Activated CD8-positive, alpha-beta memory T cell treated with anti-CD3 and anti-CD28 coated beads, Interleukin-2, amount 10 ng/mL, durations not matched to agents 7 days and 5 days (primary cell): ENCODE measurements around the gene CFAP92. TPM values are rescaled to one million over a fixed set of nuclear protein-coding genes. Genes with fewer than 3 reads are reported as not detected.

ENCODE experiments used
- ATAC-seq: fragments of 150-1000 bp; cut with Tn5 transposase; one replicate; pipeline ENCODE4 v1.10.0; 2021; ENCODE audit warnings: moderate library complexity
- CTCF ChIA-PET: fragments of 350-600 bp; sonication (Branson Sonifier 250); formaldehyde crosslinking; loops from one replicate; lab custom pipeline; 2021; ENCODE audit warnings: antibody characterized with exemption; lab: Charles Lee
- DNase-seq: peaks from one replicate; pipeline ENCODE4 v3.0.0-alpha.2; 2020
- H3K27ac Mint-ChIP-seq: one replicate; pipeline ENCODE4 v1.8.0; 2021; ENCODE audit warnings: mild to moderate bottlenecking, mixed read lengths
- H3K27me3 Mint-ChIP-seq: one replicate; pipeline ENCODE4 v1.8.0; 2021; ENCODE audit warnings: mixed read lengths
- H3K36me3 Mint-ChIP-seq: one replicate; pipeline ENCODE4 v1.8.0; 2021; ENCODE audit warnings: mild to moderate bottlenecking, mixed read lengths
- H3K4me1 Mint-ChIP-seq: one replicate; pipeline ENCODE4 v1.8.0; 2021; ENCODE audit warnings: mixed read lengths
- H3K4me3 Mint-ChIP-seq: one replicate; pipeline ENCODE4 v1.8.0; 2021; ENCODE audit warnings: mild to moderate bottlenecking, moderate library complexity, mixed read lengths
- H3K9me3 Mint-ChIP-seq: one replicate; pipeline ENCODE4 v1.8.0; 2022; ENCODE audit warnings: low read depth, mixed read lengths
- total RNA-seq, 2 experiments: library from RNA; stranded (reverse); gene quantifications; one replicate each; pipeline ENCODE4 v1.2.3, GENCODE V29; 2021

The CFAP92 gene
- total RNA-seq, 2 experiments from 2014 or later, result 0.12 TPM; not detected in 1

DNA sequence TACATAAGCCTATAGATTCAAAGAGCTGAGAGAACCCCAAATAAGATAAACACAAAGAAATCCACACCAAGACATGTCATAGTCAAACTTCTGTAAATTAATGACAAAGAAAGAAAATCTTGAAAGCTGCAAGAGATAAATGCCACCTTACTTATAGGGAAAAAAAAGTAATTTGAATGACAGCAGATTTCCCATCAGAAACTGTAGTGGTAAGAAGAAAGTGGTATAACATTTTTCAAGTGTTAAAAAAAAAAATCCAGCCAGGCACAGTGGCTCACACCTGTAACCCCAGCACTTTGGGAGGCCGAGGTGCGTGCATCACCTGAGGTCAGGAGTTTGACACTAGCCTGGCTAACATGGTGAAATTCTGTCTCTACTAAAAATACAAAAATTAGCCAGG is 37.4 kb downstream of the CFAP92 start:
- Mint-ChIP-seq H3K27ac (no peak overlapping the region), H3K36me3 (no peaks in the 10 kb centered on the region), H3K9me3 (peaks cover 2% of the 10 kb centered on the region), H3K4me3 (no peak overlapping the region), H3K4me1 (no peaks in the 10 kb centered on the region), H3K27me3 (peaks cover 18% of the 10 kb centered on the region)
- CTCF ChIA-PET, result no interaction called here
- DNase-seq, result no peak
- ATAC-seq, result no peak

DNA sequence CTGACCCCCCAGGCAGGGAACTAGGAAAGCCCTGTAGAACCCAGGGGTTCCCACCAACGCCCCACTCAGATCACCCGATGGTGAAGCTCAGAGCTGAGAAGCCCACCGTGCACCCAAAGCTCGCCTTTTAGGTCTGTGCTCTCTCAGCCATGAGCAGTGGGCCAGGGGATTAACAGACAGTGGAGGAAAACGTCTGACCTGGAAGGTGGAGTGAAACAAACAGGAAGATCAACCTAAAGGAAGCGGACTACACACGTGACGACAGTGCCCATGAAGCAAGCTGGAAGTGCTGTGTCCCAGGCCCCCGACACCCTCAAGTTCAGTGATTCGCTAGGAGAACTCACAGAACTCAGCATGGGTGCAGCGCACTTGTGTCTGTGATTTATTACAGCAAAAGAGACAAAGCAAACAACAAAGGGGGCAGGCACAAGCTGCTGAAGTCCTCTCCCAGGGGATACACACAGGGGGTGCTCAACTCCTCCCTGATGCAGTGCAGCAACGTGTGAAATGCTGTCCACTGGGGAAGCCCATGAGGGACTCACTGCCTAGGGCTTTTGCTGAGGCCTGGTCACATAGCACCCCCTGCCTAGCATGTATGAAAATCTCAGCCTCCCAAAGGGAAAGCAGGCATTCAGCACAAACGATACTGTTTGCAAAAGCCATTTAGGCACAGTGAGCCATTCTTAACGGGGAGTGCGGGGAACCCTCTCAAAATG is 43.5 kb downstream of the CFAP92 start:
- no peak overlapping the region for H3K4me3 Mint-ChIP-seq
- no peaks in the 10 kb centered on the region for H3K36me3 Mint-ChIP-seq
- peak; percentile 14 for DNase-seq
- peaks cover 16% of the 10 kb centered on the region for H3K27me3 Mint-ChIP-seq
- H3K4me1 Mint-ChIP-seq, result no peaks in the 10 kb centered on the region
- CTCF ChIA-PET, result interaction anchor here (2.5 kb wide), 1 partner anchor 20 kb away, joined by 8 read pairs; no protein-coding TSS in a partner anchor
- no peak overlapping the region for H3K27ac Mint-ChIP-seq
- peak; percentile 33 for ATAC-seq
- no peaks in the 10 kb centered on the region for H3K9me3 Mint-ChIP-seq

DNA sequence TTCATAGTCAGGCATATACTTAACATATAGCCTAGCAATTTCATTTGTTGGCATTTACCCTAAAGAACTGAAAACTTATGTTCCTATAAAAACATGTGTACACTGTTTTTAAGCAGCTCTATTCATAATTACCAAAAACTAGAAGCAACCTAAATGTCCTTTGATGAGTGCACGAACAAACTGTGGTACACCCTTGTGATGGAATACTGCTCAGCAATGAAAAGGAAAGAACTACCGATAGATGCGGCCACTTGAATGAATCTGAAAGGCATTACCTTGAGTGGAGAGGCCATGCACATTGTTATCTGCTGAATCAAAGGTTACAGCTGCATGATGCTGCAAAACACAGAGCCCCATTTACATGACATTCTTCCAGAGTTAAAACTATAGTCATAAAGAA is 44.7 kb downstream of the CFAP92 start:
- H3K36me3 Mint-ChIP-seq, result no peaks in the 10 kb centered on the region
- H3K27me3 Mint-ChIP-seq, result peaks cover 16% of the 10 kb centered on the region
- ATAC-seq (no peak), DNase-seq (peak; percentile 15)
- H3K27ac Mint-ChIP-seq, result no peak overlapping the region
- no peaks in the 10 kb centered on the region for H3K9me3 Mint-ChIP-seq
- no peaks in the 10 kb centered on the region for H3K4me1 Mint-ChIP-seq
- CTCF ChIA-PET, result interaction anchor here (2.5 kb wide), 1 partner anchor 21 kb away, joined by 8 read pairs; no protein-coding TSS in a partner anchor
- no peak overlapping the region for H3K4me3 Mint-ChIP-seq

DNA sequence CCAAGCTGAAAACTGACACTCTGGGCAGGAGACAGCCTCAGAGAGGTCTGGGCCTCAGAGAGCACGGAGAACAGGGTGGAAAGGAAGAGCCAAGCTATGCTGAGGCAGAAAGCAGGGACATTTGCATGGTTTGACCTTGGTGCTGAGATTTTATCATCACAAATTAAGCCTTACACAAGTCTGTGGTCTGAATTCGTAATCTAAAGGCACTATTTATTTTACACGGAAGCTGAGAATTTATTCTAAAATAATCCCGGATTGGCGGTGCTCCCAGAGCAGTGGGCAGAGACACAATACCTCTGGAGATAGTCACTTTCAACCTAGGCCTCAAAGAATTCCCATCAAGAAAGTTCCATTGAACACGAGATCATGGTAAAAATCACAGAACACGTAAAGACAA is 47.5 kb downstream of the CFAP92 start:
- CTCF ChIA-PET, result no interaction called here

DNA sequence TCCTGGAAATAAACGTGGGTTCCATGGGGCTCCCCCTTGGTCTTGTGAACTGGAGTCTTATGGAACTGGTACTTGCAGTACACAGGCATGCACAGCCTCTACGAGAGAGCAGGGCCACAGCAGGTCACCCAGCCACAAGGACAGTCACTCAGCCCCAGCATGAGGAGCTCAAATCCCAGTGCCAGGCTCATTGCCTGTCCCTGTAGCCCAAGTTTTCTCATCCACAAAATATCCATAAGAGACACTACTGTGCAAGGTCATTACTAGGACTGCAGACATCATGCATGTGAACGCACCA is 48.0 kb downstream of the CFAP92 start:
- H3K9me3 Mint-ChIP-seq, result no peaks in the 10 kb centered on the region
- peak; percentile 1 for DNase-seq
- no peaks in the 10 kb centered on the region for H3K36me3 Mint-ChIP-seq
- ATAC-seq, result no peak
- CTCF ChIA-PET, result no interaction called here
- no peak overlapping the region for H3K4me3 Mint-ChIP-seq
- peaks cover 15% of the 10 kb centered on the region for H3K27me3 Mint-ChIP-seq
- no peaks in the 10 kb centered on the region for H3K4me1 Mint-ChIP-seq
- no peak overlapping the region for H3K27ac Mint-ChIP-seq

More for the DNA sequence above, 47.5 kb downstream of the CFAP92 start:
- ATAC-seq, result no peak
- H3K4me3 Mint-ChIP-seq, result no peak overlapping the region
- H3K27me3 Mint-ChIP-seq, result peaks cover 17% of the 10 kb centered on the region
- H3K4me1 Mint-ChIP-seq, result no peaks in the 10 kb centered on the region
- H3K9me3 Mint-ChIP-seq, result no peaks in the 10 kb centered on the region
- H3K27ac Mint-ChIP-seq, result no peak overlapping the region
- DNase-seq, result no peak
- H3K36me3 Mint-ChIP-seq, result no peaks in the 10 kb centered on the region

DNA sequence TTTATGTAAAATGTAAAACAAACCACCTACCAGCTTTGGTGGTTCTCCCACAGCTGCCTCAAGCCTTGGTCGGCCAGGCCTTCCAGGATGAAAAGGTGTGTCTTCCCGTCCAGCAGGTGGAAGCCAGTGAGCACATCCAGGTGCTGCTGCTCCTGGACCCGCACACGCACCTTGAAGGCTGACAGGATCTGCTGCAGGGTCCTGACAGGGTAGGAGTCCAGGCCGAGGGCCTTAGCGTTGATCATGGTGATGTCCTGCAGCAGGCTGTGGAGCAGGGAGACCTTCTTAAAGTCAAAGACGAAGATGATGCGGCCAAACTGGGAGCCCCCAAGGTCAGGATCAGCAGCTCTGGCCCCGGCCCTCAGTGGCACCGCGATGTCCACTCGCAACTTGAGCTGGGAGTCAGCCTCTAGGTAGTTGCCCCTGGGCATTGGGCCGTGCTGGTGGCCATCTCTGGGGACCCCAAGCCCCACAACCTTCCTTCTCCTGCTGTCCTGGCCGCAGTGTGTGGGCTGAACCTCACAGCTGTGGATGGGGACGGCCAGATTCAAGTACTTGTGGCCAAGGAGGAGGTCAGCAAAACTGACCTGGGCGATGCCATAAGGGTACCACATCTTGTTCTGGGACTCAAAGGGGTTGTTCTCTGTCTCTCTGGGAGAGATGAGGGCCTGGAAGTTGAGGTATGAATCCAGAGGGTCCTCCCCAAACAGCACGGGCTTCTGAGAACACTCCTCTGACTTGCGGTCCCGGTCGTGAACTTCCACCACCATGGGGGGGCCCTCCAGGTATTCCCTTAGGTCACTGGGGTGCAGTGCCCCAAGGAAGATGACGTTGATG is 48.6 kb downstream of the CFAP92 start:
- Mint-ChIP-seq H3K9me3 (no peaks in the 10 kb centered on the region), H3K27me3 (peaks cover 18% of the 10 kb centered on the region), H3K4me1 (no peaks in the 10 kb centered on the region), H3K4me3 (no peak overlapping the region), H3K27ac (no peak overlapping the region), H3K36me3 (no peaks in the 10 kb centered on the region)
- DNase-seq (peak; percentile 37), ATAC-seq (no peak)
- CTCF ChIA-PET, result no interaction called here

DNA sequence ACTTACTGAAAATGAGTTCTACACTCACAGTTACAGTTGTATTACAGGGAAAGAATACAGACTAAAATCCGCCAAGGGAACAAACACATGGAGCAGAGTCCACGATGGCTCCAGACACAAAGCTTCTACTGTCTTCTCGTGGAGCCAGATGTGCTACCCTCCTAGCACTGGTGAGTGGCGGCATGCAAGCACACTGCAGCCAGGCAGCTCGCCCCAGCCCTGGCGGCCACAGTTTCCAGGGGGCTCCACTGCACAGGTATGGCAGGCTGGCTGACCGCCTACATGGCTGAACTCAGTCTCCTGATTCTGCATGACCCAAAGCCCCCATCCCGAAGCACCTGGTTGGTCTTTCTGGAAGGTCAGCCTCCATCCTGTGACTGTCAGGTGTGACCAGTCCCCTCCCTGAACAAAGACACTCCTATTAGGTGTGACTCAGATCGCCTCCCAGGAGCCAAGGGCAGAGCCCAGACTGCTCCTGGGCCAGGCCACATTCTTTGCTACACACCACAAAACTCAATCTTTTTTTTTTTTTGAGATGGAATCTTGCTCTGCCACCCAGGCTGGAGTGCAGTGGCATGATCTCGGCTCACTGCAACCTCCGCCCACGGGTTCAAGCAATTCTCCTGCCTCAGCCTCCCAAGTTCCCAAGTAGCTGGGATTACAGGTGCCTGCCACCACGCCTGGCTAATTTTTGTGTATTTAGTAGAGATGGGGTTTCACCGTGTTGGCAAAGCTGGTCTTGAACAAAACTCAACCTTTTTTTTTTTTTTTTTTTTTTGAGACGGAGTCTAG is 51.5 kb downstream of the CFAP92 start:
- Mint-ChIP-seq H3K9me3 (no peaks in the 10 kb centered on the region), H3K27ac (no peak overlapping the region), H3K36me3 (no peaks in the 10 kb centered on the region), H3K4me3 (no peak overlapping the region), H3K4me1 (no peaks in the 10 kb centered on the region), H3K27me3 (peaks cover 22% of the 10 kb centered on the region)
- CTCF ChIA-PET, result interaction anchor here (0.6 kb wide), 1 partner anchor 389 kb away, joined by 3 read pairs; no protein-coding TSS in a partner anchor
- DNase-seq, result peak; percentile 39
- ATAC-seq, result no peak

DNA sequence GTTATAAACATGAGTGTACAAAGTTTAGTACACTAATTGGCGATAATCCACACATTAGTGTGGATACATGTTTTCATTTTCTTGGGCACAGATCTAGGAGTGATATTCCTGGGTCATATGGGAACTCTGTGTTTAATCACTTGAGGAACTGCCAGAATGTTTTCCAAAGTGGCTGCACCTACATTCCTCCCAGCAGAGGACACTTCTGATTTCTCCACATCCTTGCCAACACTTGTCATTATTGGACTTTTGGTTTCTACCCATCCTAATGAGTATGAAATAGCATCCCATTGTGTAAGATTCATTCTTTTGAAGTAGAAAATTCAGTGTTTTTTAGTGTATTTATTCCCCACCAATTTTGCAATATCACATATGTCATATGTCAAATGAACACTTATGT is 53.6 kb downstream of the CFAP92 start:
- DNase-seq (no peak), ATAC-seq (no peak)
- Mint-ChIP-seq H3K4me3 (no peak overlapping the region), H3K4me1 (no peaks in the 10 kb centered on the region), H3K36me3 (no peaks in the 10 kb centered on the region), H3K27me3 (peaks cover 23% of the 10 kb centered on the region), H3K9me3 (no peaks in the 10 kb centered on the region), H3K27ac (no peak overlapping the region)
- CTCF ChIA-PET, result no interaction called here

DNA sequence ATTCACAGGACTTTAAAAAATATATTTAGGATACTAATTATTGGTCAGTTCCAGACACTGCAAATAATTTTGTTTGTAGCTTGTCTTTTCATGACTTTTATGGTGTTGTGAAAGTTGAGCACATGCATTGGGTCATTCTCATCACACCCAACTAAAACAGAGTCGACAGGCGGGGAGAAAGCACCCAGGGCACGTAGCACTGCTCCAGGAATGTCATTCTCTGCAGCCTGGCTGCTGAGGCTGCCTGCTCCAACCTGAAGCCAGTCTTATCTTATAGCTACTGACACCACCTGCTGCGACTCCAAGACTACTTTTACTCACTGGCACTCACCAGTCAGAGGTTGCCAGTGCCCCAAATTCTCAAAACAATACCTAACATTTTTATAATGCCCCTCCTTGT is 57.5 kb downstream of the CFAP92 start:
- H3K27me3 Mint-ChIP-seq, result peaks cover 26% of the 10 kb centered on the region
- H3K27ac Mint-ChIP-seq, result no peak overlapping the region
- H3K36me3 Mint-ChIP-seq, result no peaks in the 10 kb centered on the region
- DNase-seq (no peak), ATAC-seq (no peak)
- H3K9me3 Mint-ChIP-seq, result no peaks in the 10 kb centered on the region
- CTCF ChIA-PET, result interaction anchor here (0.8 to 1.6 kb wide), 2 partner anchors 13 to 90 kb away, joined by 3 read pairs; no protein-coding TSS in a partner anchor
- H3K4me3 Mint-ChIP-seq, result no peak overlapping the region
- H3K4me1 Mint-ChIP-seq, result no peaks in the 10 kb centered on the region

DNA sequence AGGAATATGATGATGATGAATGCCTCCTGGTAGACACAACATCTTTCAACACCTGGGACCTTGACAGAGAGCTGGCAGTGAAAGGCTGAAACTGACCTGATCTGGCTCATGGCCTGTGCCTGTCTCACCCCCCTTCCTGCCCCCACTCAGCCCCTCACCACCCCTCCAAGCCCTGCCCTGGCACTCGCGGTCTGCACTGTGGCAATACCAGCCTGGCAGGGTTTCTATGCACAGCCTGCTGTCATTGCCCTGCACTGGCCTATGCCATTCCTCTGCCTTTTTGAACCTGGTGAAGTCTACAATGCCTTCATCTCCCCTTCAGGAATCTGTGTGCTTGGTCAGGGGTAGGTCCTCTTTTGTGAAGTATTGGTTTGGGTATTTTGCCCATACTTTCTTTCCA is 58.0 kb downstream of the CFAP92 start:
- H3K27me3 Mint-ChIP-seq, result peaks cover 27% of the 10 kb centered on the region
- no peak for ATAC-seq
- peak; percentile 36 for DNase-seq
- H3K36me3 Mint-ChIP-seq, result no peaks in the 10 kb centered on the region
- CTCF ChIA-PET, result interaction anchor here (0.8 kb wide), 1 partner anchor 13 kb away, joined by 3 read pairs; no protein-coding TSS in a partner anchor
- no peak overlapping the region for H3K27ac Mint-ChIP-seq
- H3K4me3 Mint-ChIP-seq, result no peak overlapping the region
- no peaks in the 10 kb centered on the region for H3K9me3 Mint-ChIP-seq
- no peaks in the 10 kb centered on the region for H3K4me1 Mint-ChIP-seq

DNA sequence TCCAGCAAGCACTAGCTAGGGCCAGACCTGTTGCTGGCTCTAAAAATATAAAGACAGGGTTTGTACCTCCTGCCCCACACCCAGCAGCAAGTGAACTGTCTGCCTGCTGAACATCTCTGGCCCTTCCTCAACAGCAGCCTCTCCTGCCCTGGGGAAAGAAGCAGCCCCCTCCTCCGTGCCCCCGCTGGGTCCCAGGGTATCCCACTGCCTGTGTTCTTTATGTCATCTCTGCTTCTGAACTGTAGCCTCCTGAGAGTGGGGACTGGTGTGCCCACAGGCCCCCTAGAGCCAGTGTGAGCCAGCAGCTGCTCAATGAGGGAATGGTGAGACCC is 60.0 kb downstream of the CFAP92 start:
- ATAC-seq, result no peak
- no peak overlapping the region for H3K4me3 Mint-ChIP-seq

DNA sequence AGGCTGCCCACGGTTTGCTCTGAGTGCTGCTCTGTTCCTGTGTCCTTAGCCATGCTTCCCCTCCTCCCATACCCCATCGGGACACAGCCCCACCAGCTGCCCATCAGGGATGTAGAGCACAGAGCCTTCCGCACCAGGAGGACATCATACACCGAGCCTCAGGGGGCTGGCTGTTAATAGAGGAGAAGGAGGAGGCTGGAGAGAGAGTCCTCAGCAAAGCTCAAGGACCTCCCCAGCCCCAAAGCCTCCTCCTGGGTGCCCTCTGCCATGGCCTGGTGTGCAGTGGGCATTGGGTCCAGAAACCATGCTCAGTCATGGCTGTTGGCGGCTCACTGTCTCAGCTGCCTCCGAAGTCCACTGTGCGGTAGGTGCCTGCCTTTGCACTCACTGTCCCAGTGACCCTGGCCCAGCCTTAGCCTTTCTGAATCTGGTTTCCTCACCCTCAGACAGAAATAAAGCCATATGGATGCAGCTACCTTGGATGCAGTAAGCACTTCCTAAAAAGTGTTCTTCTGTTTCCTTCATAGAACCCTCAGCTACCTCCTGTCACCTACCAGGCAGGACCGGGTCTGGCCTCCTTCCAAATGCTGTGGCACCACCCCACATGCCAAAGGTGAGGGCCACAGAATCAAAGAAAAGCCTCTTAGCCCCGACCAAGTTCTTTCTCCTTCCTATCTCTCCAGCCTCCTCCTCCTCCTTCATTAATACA is 60.5 kb downstream of the CFAP92 start:
- DNase-seq (peak; percentile 22), ATAC-seq (no peak)
- no peaks in the 10 kb centered on the region for H3K36me3 Mint-ChIP-seq
- CTCF ChIA-PET, result interaction anchor here (0.7 kb wide), 2 partner anchors 11 to 37 kb away, joined by 3 read pairs; no protein-coding TSS in a partner anchor
- H3K27ac Mint-ChIP-seq, result no peak overlapping the region
- H3K27me3 Mint-ChIP-seq, result peaks cover 22% of the 10 kb centered on the region
- no peaks in the 10 kb centered on the region for H3K4me1 Mint-ChIP-seq
- no peaks in the 10 kb centered on the region for H3K9me3 Mint-ChIP-seq
- no peak overlapping the region for H3K4me3 Mint-ChIP-seq

More for the DNA sequence above, 60.0 kb downstream of the CFAP92 start:
- Mint-ChIP-seq H3K27ac (no peak overlapping the region), H3K27me3 (peaks cover 20% of the 10 kb centered on the region), H3K9me3 (no peaks in the 10 kb centered on the region), H3K4me1 (no peaks in the 10 kb centered on the region), H3K36me3 (no peaks in the 10 kb centered on the region)
- peak; percentile 14 for DNase-seq
- CTCF ChIA-PET, result no interaction called here
